Stimulated activated CD8-positive, alpha-beta memory T cell treated with anti-CD3 and anti-CD28 coated beads, Interleukin-12 subunit alpha, Interleukin-12 subunit beta, amount 100 ng/mL, for 4 hours (primary cell): ENCODE measurements around the gene CGREF1.

ENCODE experiments used
- DNase-seq: peaks from one replicate; pipeline ENCODE4 v3.0.0-alpha.2; 2020; ENCODE audit warnings: low read depth

Gene CGREF1

GRCh38 chr2:27118525-27119329 lies at the start of gene CGREF1:
TSS of gene CGREF1 (minus strand) at chr2:27119128. CDS start at chr2:27104366, 14,762 bp downstream.
- DNase-seq = no peak

GRCh38 chr2:27164960-27165763 lies 46.2 kb upstream of the CGREF1 start:
- DNase-seq = no peak

- no peak for DNase-seq
Observed at GRCh38 chr2:27162151-27163121, 43.5 kb upstream of the CGREF1 start.

- no peak for DNase-seq
Observed at GRCh38 chr2:27160191-27160590, 41.3 kb upstream of the CGREF1 start.

GRCh38 chr2:27159271-27159670 lies 40.3 kb upstream of the CGREF1 start:
- no peak for DNase-seq

GRCh38 chr2:27158468-27158867 lies 39.5 kb upstream of the CGREF1 start:
- no peak for DNase-seq

GRCh38 chr2:27155069-27155520 lies 36.2 kb upstream of the CGREF1 start:
- no peak for DNase-seq

- no peak for DNase-seq
Observed at GRCh38 chr2:27154488-27154887, 35.6 kb upstream of the CGREF1 start.

- no peak for DNase-seq
Observed at GRCh38 chr2:27152796-27153464, 34.0 kb upstream of the CGREF1 start.

GRCh38 chr2:27152102-27152795 lies 33.3 kb upstream of the CGREF1 start:
- DNase-seq = no peak

GRCh38 chr2:27150639-27151230 lies 31.8 kb upstream of the CGREF1 start:
- no peak for DNase-seq

GRCh38 chr2:27149570-27150405 lies 30.9 kb upstream of the CGREF1 start:
- DNase-seq = no peak

- no peak for DNase-seq
Observed at GRCh38 chr2:27148801-27149439, 30.0 kb upstream of the CGREF1 start, which contains the start of gene TCF23. TSS of gene TCF23 (plus strand) at chr2:27149004. CDS start at chr2:27149134, 130 bp downstream.

GRCh38 chr2:27147935-27148334 lies 29.0 kb upstream of the CGREF1 start:
- no peak for DNase-seq

GRCh38 chr2:27145682-27146081 lies 26.8 kb upstream of the CGREF1 start:
- no peak for DNase-seq

- no peak for DNase-seq
Observed at GRCh38 chr2:27143285-27143684, 24.4 kb upstream of the CGREF1 start.

- no peak for DNase-seq
Observed at GRCh38 chr2:27139310-27139709, 20.4 kb upstream of the CGREF1 start, which contains the start of gene PRR30. TSS of gene PRR30 (minus strand) at chr2:27139410. CDS start at chr2:27138329, 1,081 bp downstream.

GRCh38 chr2:27138111-27138510 lies 19.2 kb upstream of the CGREF1 start:
- DNase-seq = no peak
